Hematopoietic multipotent progenitor cell treated with erythropoietin and hydrocortisone succinate and interleukin-3 and kit ligand, for 15 days (in vitro differentiated cells): ENCODE results near the gene ROM1.

Source experiments
- DNase-seq: peaks from one replicate; pipeline ENCODE4 v3.0.0-alpha.2; 2015; ENCODE audit warnings: low spot score

ROM1 gene

DNA sequence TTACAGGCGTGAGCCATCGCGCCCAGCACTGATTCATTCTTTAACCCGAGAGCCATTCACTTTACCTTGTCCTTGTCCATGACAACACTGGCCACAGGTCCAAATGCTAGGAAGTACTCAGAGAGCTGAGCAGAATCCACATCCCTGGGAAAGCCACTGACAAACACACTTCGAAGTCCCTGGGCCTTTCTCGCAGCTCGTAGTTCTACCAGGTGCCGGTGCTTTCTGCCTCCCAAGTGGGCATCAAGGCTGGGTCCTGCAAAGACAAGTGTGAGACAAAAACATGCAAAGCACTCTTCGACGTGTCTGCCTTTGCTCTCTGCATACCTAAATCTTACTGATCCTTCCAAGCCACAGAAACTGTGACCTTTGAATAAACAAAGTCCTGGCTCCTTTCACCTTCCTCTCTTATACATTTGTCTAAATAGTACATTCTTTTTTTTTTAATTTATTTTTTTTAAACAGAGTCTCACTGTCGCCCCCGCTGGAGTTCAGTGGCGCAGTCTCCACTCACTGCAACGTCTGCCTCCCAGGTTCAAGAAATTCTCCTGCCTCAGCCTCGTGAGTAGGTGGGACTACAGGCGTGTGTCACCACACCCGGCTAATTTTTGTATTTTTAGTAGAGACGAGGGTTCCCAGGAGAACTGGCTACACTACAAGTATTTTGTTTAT is 24.0 kb upstream of the ROM1 start:
- no peak for DNase-seq

GRCh38 chr11:62591448-62592145 is 21.5 kb upstream of the ROM1 start, which contains the start of gene TUT1:
Gene TUT1, minus strand, starts transcription at chr11:62591523. Its CDS starts 38 bp downstream, at chr11:62591485.
- DNase-seq, result peak; percentile 99

DNA sequence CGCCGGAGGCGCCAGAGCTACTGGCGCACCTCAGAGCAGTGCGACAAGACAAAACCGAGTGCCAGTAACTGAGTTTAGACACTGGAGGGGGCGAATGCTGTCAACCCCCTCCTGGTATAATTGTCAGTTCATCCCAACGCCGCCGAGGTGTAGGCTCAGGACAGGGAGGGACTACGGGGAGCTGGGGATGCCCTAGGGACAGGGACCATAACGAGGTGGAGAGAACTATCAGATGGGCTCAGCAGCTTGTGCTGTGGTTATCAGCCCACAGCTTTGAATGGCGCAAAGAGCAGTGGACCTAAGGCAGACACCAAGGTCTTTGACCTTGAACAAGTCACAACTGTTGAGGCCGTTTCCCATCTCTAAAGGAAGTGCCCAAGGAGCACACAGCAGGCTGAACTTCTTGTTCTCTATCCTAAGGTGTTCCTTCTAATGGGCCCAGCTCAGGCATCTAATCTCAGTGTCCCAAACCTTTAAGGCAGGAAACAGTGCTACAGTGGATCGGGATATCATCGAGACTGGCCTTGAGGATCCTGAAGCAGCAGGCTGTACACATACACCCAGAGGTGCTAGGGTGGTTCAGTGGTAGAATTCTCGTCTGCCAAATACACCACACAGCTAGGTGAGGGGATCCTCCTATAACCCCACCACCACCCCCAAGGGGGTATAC is 20.8 kb upstream of the ROM1 start:
- peak; percentile 47 for DNase-seq

GRCh38 chr11:62592989-62593421 is 20.1 kb upstream of the ROM1 start:
- DNase-seq, result no peak

DNA sequence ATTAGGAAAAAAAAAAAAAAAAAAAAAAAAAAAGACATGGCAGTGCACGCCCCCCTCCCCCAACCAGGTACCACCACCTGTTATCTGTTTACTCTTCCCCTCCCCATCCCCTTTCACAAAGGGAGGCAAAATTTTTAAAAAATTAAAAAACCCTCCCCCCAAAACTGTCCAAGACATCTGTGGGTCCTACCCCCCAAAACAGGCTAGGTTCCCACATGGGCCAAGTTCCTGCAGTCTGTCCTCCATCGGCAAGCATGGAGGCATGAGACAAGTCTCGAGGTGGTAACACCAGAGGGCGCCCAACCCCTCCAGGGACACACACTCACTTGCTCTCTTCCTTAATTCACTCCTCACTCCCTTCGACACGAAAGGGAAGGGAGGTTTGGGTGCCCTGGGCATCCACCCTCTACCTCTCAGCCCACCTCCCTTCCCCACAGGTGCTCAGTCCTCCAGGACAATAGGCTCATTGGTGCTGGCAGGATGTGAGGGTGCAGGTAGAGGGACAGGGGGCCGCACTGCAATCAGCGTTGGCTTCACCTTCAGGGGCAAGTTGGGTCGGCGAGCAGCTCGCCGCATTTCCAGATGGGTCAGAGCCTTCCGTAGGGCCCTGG is 19.5 kb upstream of the ROM1 start:
- peak; percentile 85 for DNase-seq

GRCh38 chr11:62595124-62595523 is 17.9 kb upstream of the ROM1 start:
- no peak for DNase-seq

DNA sequence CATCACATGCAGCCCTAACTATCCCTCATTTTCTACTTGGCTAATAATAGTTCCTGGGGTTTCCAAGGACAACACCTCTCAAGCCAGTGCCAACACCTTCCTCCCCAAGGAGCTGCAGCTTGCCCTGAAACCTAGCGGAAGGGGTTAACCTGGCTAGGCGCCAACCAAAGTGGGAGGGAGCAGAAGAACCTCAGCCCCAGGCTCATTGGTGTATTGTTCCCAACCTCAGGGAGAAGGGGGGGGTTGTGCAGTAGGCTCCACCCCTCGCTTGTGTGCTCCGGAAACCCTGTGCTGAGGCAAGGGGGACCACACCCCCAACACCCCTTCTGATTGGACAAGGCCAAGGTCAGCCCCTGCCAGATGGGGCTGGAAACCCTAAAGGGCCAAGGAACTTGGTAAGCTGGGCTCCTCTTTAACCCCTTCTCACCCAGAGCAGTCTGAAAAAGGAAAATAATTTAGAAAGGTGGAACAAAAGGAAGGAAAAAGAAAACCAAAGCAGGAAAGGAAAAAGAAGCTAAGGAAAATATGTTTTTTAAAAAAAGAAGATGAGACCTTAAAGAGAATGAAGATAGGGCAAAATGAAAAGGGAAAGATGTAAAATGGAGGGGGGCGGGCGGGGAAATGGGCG is 13.9 kb upstream of the ROM1 start:
- peak; percentile 93 for DNase-seq

- DNase-seq, result no peak
These were observed 13.2 kb upstream of the ROM1 start for GRCh38 chr11:62599901-62600300.

DNA sequence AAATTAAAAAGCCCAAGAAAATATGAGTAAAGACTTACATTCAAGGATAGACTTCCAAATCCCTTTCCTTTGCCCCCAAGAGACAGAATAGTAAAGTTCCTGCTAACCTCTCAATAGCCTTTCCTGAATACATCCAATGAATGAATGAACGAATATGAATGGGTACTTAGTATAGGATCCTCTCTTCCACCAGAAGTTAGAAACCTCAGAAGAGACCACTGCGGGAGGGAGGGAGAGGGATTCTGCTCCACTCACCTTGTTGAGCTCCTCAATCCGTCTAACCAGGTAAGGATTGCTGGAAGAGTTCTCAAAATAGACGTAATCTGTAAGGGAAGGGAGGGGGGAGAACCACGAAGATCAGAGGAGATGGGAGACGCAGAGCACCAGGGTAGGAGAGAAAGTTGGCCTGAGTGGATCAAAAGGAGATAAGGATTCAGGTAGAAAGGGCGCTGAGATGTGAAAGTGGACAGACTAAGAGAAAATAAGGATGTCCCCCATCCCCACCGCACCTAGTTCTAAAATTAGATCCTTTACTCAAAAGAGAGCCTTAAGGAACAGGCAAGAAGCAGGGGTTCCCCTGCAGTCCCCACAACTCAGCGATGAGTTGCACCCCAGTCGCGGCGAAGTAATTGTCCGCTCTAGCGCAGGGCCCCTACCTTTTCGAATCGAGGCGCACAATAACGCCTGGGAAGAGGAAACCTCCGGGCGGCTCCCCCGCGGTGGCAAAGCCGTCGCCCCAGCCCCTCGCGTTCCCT is 12.5 kb upstream of the ROM1 start:
- DNase-seq, result peak; percentile 17

DNA sequence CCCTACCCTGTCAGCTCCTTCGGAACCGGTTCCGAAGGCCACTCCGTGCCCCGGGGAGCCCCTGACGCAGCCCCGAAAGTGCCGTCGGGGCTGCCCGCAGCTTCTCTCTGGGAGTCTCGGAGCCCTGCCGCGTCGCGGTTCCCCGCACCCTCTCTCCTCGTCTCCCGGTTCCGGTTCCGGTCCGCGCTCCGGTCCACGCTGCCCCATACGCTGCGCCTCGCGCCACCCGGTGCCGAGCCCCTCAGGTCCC is 12.0 kb upstream of the ROM1 start:
- peak; percentile 37 for DNase-seq

DNA sequence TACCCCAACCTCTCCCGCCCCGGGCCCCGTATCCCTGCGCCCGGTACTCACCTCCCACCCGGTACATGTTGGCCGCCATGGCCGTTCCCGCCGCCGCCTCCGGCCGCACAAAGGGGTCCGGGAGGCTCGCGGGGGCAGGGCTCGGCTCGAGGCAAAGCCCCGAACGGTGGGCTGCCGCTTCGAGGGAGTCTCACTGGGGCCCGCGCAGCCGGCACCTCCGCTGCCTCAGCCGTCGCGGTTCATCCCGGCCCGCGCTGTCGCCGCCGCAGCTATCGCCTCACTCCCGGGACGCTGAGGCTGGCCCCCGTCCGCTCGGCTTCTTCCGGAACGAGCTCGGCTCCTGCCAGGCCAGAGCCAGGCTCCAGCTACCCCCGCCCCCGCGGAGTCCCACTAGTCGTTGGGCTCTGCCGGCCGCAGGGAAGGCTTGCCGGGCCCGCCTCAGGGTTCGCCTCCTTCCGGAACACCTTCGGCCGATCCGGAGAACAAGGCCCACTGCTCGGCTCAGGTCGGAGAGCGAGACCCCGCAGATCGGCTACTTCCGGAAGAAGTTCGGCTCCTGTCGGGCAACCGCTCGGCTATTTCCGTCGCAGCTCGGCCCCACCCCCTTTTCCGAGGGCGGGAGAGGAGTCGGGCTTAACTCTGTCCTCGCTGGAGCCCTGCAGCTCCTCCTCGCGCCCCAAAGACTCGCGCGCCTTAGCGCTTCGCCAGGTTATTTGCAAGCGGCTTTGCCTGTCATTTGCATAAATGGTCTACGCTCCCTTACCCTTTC is 11.5 kb upstream of the ROM1 start, which contains the start of gene MTA2:
Gene MTA2 (minus strand): TSS at position 494 of the 769 bp plus-strand sequence. CDS start 415 bp downstream, at position 79.
- DNase-seq, result peak; percentile 98

GRCh38 chr11:62602141-62603071 is 10.7 kb upstream of the ROM1 start:
- DNase-seq, result no peak

DNA sequence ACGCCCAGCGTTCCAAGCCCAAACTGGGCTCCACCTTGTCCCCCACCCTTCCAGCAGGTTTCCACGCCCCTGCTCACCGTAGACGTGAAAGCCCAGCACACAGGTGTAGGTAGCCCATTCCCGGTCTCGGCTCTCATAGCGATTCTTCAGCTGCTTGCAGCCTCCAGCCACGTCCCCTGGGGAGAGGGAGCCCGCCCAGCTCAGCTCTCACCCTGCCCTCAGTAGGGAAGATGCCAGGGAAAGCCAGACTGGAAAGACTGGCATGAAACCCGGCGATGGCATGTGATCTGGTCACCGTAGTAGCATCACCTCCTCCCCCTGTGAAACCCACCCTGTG is 10.0 kb upstream of the ROM1 start:
- DNase-seq, result no peak

- no peak for DNase-seq
These were observed 9.2 kb upstream of the ROM1 start for GRCh38 chr11:62603776-62604299.

DNA sequence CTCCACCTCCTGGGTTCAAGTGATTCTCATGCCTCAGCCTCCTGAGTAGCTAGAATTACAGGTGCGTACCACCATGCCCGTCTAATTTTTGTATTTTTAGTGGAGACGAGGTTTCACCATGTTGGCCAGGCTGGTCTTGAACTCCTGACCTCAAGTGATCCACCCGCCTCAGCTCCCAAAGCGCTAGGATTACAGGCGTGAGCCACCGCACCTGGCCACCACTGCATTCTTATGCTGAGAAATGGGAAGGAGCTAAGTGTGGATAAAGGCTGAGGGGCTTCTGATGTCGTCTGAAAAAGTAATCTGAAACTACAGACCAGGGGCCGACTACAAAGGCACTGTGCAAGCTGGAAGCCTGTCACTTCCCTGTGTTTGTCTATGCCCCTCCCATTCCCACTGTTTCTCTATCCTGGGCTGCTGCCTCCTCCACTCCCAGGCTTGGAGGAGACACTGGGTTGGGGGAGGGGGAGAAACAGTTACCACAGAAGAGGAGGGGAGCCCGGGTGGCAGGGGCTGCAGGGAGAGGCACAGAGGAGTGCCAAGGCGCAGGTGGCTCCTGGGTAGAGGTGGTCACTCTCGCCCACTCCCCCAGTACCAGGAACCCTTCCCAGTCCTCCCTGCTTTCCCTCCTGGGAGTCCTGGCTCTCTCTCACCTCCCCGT is 8.5 kb upstream of the ROM1 start:
- DNase-seq, result no peak

GRCh38 chr11:62605467-62605866 is 7.6 kb upstream of the ROM1 start:
- DNase-seq, result no peak

GRCh38 chr11:62605902-62606301 is 7.2 kb upstream of the ROM1 start:
- DNase-seq, result no peak

- DNase-seq, result no peak
These were observed 5.3 kb upstream of the ROM1 start for GRCh38 chr11:62607714-62608113.

- DNase-seq, result no peak
These were observed 4.3 kb upstream of the ROM1 start for GRCh38 chr11:62608776-62609175.
